Measurements from ENCODE around the gene DNAJB13.

DNAJB13 gene

DNA sequence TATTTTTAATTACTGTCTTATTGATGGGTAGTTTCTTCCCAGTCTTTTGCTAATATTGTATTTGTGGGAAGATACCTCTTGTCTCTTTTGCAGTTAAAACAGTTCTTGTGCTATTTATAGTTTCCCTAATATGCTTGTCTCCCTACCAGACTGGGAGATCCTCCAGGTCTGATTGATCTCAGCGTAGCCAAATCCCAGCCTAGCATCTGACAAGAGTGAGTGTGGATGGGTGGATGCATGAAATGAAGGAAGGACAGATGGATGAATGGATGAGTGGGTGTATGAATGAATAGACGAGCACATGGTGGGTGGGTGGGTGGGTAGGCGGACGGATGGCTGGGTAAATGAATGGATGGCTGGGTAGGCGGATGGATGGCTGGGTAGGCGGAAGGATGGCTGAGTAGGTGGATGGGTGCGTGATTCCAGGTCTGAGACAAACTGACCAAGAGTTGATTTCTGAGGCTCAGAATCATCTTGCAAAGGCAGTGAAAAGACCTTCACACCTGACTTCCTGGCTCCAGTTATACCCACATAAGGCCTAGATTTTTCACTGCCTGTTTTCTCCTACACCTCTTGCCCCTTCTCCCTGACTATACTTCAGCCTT is 11.4 kb downstream of the DNAJB13 start:
- TF ChIP-seq, protein P1, sequence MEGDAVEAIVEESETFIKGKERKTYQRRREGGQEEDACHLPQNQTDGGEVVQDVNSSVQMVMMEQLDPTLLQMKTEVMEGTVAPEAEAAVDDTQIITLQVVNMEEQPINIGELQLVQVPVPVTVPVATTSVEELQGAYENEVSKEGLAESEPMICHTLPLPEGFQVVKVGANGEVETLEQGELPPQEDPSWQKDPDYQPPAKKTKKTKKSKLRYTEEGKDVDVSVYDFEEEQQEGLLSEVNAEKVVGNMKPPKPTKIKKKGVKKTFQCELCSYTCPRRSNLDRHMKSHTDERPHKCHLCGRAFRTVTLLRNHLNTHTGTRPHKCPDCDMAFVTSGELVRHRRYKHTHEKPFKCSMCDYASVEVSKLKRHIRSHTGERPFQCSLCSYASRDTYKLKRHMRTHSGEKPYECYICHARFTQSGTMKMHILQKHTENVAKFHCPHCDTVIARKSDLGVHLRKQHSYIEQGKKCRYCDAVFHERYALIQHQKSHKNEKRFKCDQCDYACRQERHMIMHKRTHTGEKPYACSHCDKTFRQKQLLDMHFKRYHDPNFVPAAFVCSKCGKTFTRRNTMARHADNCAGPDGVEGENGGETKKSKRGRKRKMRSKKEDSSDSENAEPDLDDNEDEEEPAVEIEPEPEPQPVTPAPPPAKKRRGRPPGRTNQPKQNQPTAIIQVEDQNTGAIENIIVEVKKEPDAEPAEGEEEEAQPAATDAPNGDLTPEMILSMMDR (IDR thresholded peaks at IDR 0.05; ENCODE audit: insufficient read depth, missing control alignments): no peak
- DNase-seq (ENCODE audit: insufficient read length, low spot score) (no peak), FAIRE-seq (no peak)

DNA sequence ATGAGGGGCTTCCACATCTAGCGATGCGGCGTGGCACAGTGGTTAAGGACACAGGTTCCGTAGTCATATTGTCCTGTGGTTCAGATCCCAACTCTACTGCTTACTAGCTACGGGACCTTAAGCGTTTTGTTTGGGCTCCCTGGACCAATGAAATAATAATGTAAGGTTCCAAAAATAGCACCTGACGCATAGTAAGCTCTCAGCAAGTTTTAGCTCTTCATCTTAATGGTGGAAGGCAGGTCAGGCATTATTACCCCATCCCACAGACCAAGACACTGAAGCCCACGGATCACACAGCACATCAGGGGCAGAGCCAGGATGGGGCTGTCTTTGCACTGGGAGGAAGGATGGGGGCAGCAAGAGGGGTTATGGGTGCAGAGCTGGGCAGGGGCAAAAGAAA is 13.0 kb downstream of the DNAJB13 start:
- FAIRE-seq (no peak), DNase-seq (ENCODE audit: insufficient read length, low spot score) (no peak)
- TF ChIP-seq, protein P1 (IDR thresholded peaks at IDR 0.05; ENCODE audit: insufficient read depth, missing control alignments): no peak

DNA sequence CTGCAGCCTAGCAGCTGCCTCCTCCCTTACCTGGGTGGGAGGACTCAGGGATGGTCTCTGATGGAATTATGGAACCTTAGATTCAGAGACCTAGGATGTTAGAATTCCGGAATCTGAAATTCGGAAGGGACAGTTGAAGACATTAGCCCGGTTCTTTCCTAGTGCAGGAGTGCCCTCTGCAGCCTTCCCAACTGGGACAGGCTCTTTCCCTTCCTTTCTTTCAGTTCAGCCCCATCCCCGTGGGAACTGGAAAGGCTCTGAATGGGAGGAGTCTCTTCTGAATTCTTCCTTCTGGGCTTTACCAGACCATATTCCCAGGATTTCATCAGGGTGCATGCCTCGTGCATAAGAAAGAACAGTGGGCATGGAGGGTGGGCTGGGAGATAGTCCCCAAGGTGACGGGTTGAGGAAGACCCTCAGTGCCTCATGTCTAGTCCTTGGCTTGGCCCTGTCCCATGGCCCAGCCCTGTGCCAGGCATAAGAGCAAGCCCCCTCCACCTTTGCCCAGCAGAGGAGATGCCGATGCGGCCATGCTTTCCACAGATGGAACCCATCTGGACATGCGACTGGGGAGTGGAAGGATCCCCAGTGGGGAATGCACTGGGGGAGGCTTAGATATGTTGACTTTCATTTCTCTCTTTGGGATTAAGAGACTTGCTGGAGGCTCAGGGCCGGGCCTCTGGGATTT is 14.4 kb downstream of the DNAJB13 start:
- DNase-seq (ENCODE audit: insufficient read length, low spot score) (no peak), FAIRE-seq (no peak)
- TF ChIP-seq, protein P1 (IDR thresholded peaks at IDR 0.05; ENCODE audit: insufficient read depth, missing control alignments): no peak

GRCh38 chr11:73965764-73966121 is 14.9 kb downstream of the DNAJB13 start:
- DNase-seq (ENCODE audit: insufficient read length, low spot score) (no peak), FAIRE-seq (no peak)

DNA sequence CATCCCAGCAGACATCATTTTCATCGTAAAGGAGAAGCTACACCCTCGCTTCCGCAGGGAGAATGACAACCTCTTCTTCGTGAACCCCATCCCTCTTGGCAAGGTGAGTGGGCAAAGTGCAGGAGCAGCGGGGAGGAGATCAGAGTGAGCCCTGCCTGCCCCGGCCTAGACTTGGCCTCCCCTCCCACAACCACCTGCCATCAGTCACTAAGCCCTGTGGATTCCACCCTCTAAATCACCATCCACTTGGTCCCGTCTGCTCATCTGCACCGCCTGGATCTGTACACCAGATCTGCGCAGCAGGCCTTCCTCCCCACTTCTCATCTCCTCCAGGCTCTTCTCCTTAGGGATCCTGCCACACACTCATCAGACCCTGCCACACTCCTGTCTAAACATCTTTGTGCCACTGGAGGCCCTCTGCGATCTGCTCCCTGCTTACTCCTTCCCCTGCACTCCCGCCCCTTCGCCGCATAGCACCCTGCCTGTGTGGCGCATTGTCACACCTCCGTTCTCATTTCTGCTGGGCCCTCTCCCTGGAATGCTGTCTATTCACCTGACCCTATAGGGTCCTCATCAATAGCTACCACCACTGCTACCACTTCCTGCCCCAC is 17.6 kb downstream of the DNAJB13 start:
- no peak for DNase-seq (ENCODE audit: insufficient read length, low spot score)
- FAIRE-seq: no peak
- TF ChIP-seq, protein P1 (IDR thresholded peaks at IDR 0.05; ENCODE audit: insufficient read depth, missing control alignments): no peak

More at GRCh38 chr11:73965764-73966121, 14.9 kb downstream of the DNAJB13 start:
- TF ChIP-seq, protein P1 (IDR thresholded peaks at IDR 0.05; ENCODE audit: insufficient read depth, missing control alignments): no peak

DNA sequence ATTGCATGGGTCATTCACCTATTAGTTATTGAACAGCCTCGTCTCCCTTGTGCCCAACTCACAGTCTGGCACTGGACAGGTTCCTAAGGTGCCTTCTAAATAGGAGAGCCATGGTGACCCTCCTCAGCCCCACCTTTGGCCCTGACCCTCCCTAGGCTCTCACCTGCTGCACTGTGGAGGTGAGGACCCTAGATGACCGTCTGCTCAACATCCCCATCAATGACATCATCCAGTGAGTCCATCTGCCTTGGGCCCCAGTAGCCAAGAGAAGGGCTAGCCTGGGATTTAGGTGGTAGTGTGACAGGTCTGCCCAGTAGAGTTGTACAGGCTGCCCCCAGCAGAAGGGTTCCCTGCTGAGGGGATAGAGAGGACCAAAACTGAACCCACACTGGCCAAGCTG is 18.3 kb downstream of the DNAJB13 start:
- DNase-seq (ENCODE audit: insufficient read length, low spot score): no peak
- TF ChIP-seq, protein P1 (IDR thresholded peaks at IDR 0.05; ENCODE audit: insufficient read depth, missing control alignments): no peak
- no peak for FAIRE-seq

Data from D721Med (cell line).